Neuronal stem cell (in vitro differentiated cells): Measurements from ENCODE around the gene TM7SF2.

ENCODE experiments used
- DNase-seq: peaks from one replicate; pipeline ENCODE4 v3.0.0-alpha.2; 2013; ENCODE audit warnings: low spot score
- H2AFZ ChIP-seq: one replicate; pipeline ENCODE4 v1.6.1; 2013; ENCODE audit warnings: mild to moderate bottlenecking, low read length, inconsistent platforms
- H2AK5ac ChIP-seq: 2 replicates; pipeline ENCODE4 v1.6.1; 2013; ENCODE audit warnings: low read depth, mild to moderate bottlenecking, inconsistent platforms, low read length, moderate library complexity, mixed read lengths
- H2BK120ac ChIP-seq: 2 replicates; pipeline ENCODE4 v1.6.1; 2013; ENCODE audit warnings: low read depth, mild to moderate bottlenecking, inconsistent platforms, low read length, moderate library complexity, mixed read lengths
- H2BK12ac ChIP-seq: one replicate; pipeline ENCODE4 v1.6.1; 2013; ENCODE audit warnings: low read length, inconsistent platforms
- H2BK15ac ChIP-seq: 2 replicates; pipeline ENCODE4 v1.6.1; 2013; ENCODE audit warnings: mild to moderate bottlenecking, low read length, inconsistent platforms, mixed read lengths
- H2BK5ac ChIP-seq: one replicate; pipeline ENCODE4 v1.6.1; 2013; ENCODE audit warnings: inconsistent platforms, mild to moderate bottlenecking, low read length, moderate library complexity
- H3K14ac ChIP-seq: one replicate; pipeline ENCODE4 v1.6.1; 2013; ENCODE audit warnings: low read length, inconsistent platforms
- H3K18ac ChIP-seq: 2 replicates; pipeline ENCODE4 v1.6.1; 2013; ENCODE audit warnings: low read length, inconsistent platforms
- H3K23ac ChIP-seq: 2 replicates; pipeline ENCODE4 v1.6.1; 2013; ENCODE audit warnings: low read depth, mild to moderate bottlenecking, mixed read lengths, low read length, inconsistent platforms; ENCODE audit not compliant: poor library complexity
- H3K27ac ChIP-seq: replicated peaks from 3 replicates; pipeline ENCODE4 v1.5.1; 2013; ENCODE audit warnings: low read length, inconsistent platforms
- H3K27me3 ChIP-seq, 3 experiments: 2 replicates each; pipeline ENCODE4 v1.6.1; 2013; ENCODE audit warnings: low read length in 3 of 3, mild to moderate bottlenecking in 2 of 3, inconsistent platforms in 1 of 3, low read depth in 1 of 3, mixed read lengths in 1 of 3, moderate library complexity in 1 of 3; ENCODE audit not compliant: control insufficient read depth in 3 of 3, insufficient read depth in 3 of 3
- H3K36me3 ChIP-seq, 2 donors: replicated peaks in 1 of 2; 2 replicates each; pipeline ENCODE4 v1.6.1; 2013; ENCODE audit warnings: low read length in 2 of 2; ENCODE audit not compliant: control insufficient read depth in 2 of 2, insufficient read depth in 2 of 2
- H3K4ac ChIP-seq: 2 replicates; pipeline ENCODE4 v1.6.1; 2013; ENCODE audit warnings: inconsistent platforms, mild to moderate bottlenecking, low read length, moderate library complexity
- H3K4me1 ChIP-seq, 2 donors: 1 replicate in 1 of 2; 2 replicates in 1 of 2; pipeline ENCODE4 v1.6.1; 2013; ENCODE audit warnings: low read length in 2 of 2, low read depth in 1 of 2; ENCODE audit not compliant: control insufficient read depth in 2 of 2, insufficient read depth in 1 of 2
- H3K4me2 ChIP-seq: one replicate; pipeline ENCODE4 v1.6.1; 2013; ENCODE audit warnings: mild to moderate bottlenecking, low read length, inconsistent platforms; ENCODE audit not compliant: insufficient read depth, poor library complexity, severe bottlenecking
- H3K4me3 ChIP-seq, 2 donors: 2 replicates each; pipeline ENCODE4 v1.5.1; 2013; ENCODE audit warnings: low read length in 2 of 2, mild to moderate bottlenecking in 2 of 2, inconsistent platforms in 1 of 2, moderate library complexity in 1 of 2
- H3K79me1 ChIP-seq: one replicate; pipeline ENCODE4 v1.6.1; 2013; ENCODE audit warnings: low read depth, mild to moderate bottlenecking, inconsistent platforms, low read length, moderate library complexity
- H3K9ac ChIP-seq: one replicate; pipeline ENCODE4 v1.6.1; 2013; ENCODE audit warnings: mild to moderate bottlenecking, low read depth, low read length, inconsistent platforms; ENCODE audit not compliant: poor library complexity
- H3K9me3 ChIP-seq, 2 donors: replicated peaks in 1 of 2; 2 replicates each; pipeline versions ENCODE3 to v1.6.1; 2013; ENCODE audit warnings: low read length in 2 of 2, mild to moderate bottlenecking in 2 of 2, inconsistent platforms in 1 of 2, low read depth in 1 of 2, mixed read lengths in 1 of 2, moderate library complexity in 1 of 2; ENCODE audit not compliant: control insufficient read depth in 2 of 2, insufficient read depth in 1 of 2
- H4K8ac ChIP-seq: one replicate; pipeline ENCODE4 v1.6.1; 2013; ENCODE audit warnings: low read depth, mild to moderate bottlenecking, inconsistent platforms, low read length, moderate library complexity
- H4K91ac ChIP-seq: one replicate; pipeline ENCODE4 v1.6.1; 2013; ENCODE audit warnings: low read length, low read depth, mild to moderate bottlenecking, inconsistent platforms; ENCODE audit not compliant: poor library complexity
- WGBS, 2 donors: extraction: QIAGEN DNeasy Blood & Tissue Kit; methylation state at CpG; one replicate each; pipeline ENCODE4 v1.1.7; 2013; ENCODE audit warnings: missing lambda C conversion rate in 2 of 2, mixed read lengths in 1 of 2; ENCODE audit not compliant: insufficient read length in 2 of 2, insufficient replicate concordance in 1 of 2; ENCODE audit errors: extremely low coverage in 2 of 2; 5-methylcytosine and 5-hydroxymethylcytosine counted together

Gene TM7SF2

DNA sequence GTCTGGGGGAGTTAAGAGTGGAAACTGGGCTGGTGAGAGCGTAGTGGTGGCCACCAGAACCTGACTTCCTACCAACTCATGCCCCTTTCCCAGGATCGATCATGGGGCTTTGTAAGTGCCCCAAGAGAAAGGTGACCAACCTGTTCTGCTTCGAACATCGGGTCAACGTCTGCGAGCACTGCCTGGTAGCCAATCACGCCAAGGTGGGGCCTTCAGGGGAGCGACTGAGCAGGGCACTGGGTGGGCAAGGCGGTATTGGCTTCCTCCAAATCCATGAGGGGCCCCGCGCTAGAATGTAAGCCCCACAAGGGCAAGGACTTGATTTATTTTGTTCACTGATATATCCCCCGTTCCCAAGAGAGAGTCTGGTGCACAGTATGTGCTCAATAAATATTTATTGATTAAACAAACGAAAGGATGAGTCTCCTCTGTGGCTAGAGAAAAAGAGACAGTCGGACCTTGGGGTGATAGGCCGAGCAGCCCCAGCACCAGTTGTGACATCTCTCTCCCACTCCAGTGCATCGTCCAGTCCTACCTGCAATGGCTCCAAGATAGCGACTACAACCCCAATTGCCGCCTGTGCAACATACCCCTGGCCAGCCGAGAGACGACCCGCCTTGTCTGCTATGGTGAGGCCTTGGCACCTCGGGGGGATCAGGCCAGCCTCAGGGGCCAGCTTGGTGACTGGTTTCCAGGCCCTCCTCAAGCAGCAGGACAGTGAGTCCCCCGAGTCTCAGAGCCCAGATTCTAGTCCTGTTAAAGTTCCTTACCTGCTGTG, 26.9 kb upstream of the TM7SF2 start:
- H2BK15ac ChIP-seq, result no peak overlapping the region
- H3K79me1 ChIP-seq, result peaks cover 6% of the 10 kb centered on the region
- H3K18ac ChIP-seq, result peak overlapping the region; percentile 84
- H3K9me3 ChIP-seq, result no peaks in the 10 kb centered on the region
- H3K4me2 ChIP-seq, result peak overlapping the region; percentile 61
- H2AK5ac ChIP-seq, result peak overlapping the region; percentile 30
- H2BK12ac ChIP-seq, result no peak overlapping the region
- H3K4me3 ChIP-seq, result peak overlapping the region; percentile 90 to 93
- H3K4ac ChIP-seq, result peak overlapping the region; percentile 69
- peaks cover 4 to 12% of the 10 kb centered on the region in 2 donors for H3K4me1 ChIP-seq
- no peak overlapping the region for H4K8ac ChIP-seq
- peak overlapping the region; percentile 91 for H2AFZ ChIP-seq
- DNase-seq, result no peak
- peak overlapping the region; percentile 90 for H3K27ac ChIP-seq
- WGBS, 2 donors, result no CpG with 5 or more reads among the region's 23 CpGs
- no peak overlapping the region for H2BK120ac ChIP-seq
- no peak overlapping the region for H3K23ac ChIP-seq
- peak overlapping the region; percentile 90 for H3K9ac ChIP-seq
- H3K27me3 ChIP-seq, result no peaks in the 10 kb centered on the region
- peaks cover 37 to 77% of the 10 kb centered on the region in 2 donors for H3K36me3 ChIP-seq
- H2BK5ac ChIP-seq, result no peak overlapping the region
- no peak overlapping the region for H4K91ac ChIP-seq
- peak overlapping the region; percentile 49 for H3K14ac ChIP-seq

GRCh38 chr11:65085446-65085845, 26.2 kb upstream of the TM7SF2 start:
- DNase-seq, result no peak
- H3K27me3 ChIP-seq, result no peaks in the 10 kb centered on the region
- no peak overlapping the region for H2AK5ac ChIP-seq
- no peak overlapping the region for H4K8ac ChIP-seq
- H2AFZ ChIP-seq, result no peak overlapping the region
- H3K36me3 ChIP-seq, result peaks cover 33 to 73% of the 10 kb centered on the region in 2 donors
- H3K79me1 ChIP-seq, result peaks cover 5% of the 10 kb centered on the region
- peak overlapping the region in 1 of 2 donors; percentile 18 for H3K4me3 ChIP-seq
- no CpG with 5 or more reads among the region's 4 CpGs for WGBS, 2 donors
- no peak overlapping the region for H3K4ac ChIP-seq
- no peak overlapping the region for H3K9ac ChIP-seq
- no peak overlapping the region for H3K23ac ChIP-seq
- no peak overlapping the region for H2BK120ac ChIP-seq
- H4K91ac ChIP-seq, result no peak overlapping the region
- H3K18ac ChIP-seq, result no peak overlapping the region
- no peak overlapping the region for H2BK15ac ChIP-seq
- no peak overlapping the region for H2BK12ac ChIP-seq
- no peak overlapping the region for H3K14ac ChIP-seq
- no peak overlapping the region for H3K27ac ChIP-seq
- no peak overlapping the region for H2BK5ac ChIP-seq
- no peaks in the 10 kb centered on the region for H3K9me3 ChIP-seq
- H3K4me2 ChIP-seq, result no peak overlapping the region
- peaks cover 4 to 12% of the 10 kb centered on the region in 2 donors for H3K4me1 ChIP-seq

- no peak overlapping the region for H3K27ac ChIP-seq
- no CpG with 5 or more reads among the region's 9 CpGs for WGBS, 2 donors
- H2BK12ac ChIP-seq, result no peak overlapping the region
- no peaks in the 10 kb centered on the region for H3K79me1 ChIP-seq
- no peak overlapping the region for H3K9ac ChIP-seq
- H2AK5ac ChIP-seq, result no peak overlapping the region
- no peak overlapping the region for H2BK5ac ChIP-seq
- H4K8ac ChIP-seq, result no peak overlapping the region
- peaks cover 4 to 12% of the 10 kb centered on the region in 2 donors for H3K4me1 ChIP-seq
- DNase-seq, result no peak
- no peak overlapping the region for H3K23ac ChIP-seq
- H3K27me3 ChIP-seq, result no peaks in the 10 kb centered on the region
- H2BK120ac ChIP-seq, result no peak overlapping the region
- H3K14ac ChIP-seq, result no peak overlapping the region
- H3K18ac ChIP-seq, result no peak overlapping the region
- H4K91ac ChIP-seq, result no peak overlapping the region
- no peak overlapping the region for H3K4me3 ChIP-seq
- H2BK15ac ChIP-seq, result no peak overlapping the region
- no peak overlapping the region for H3K4ac ChIP-seq
- no peak overlapping the region for H2AFZ ChIP-seq
- H3K36me3 ChIP-seq, result peaks cover 25 to 63% of the 10 kb centered on the region in 2 donors
- H3K4me2 ChIP-seq, result no peak overlapping the region
- no peaks in the 10 kb centered on the region for H3K9me3 ChIP-seq
Observed at GRCh38 chr11:65086809-65087208, 24.9 kb upstream of the TM7SF2 start.

GRCh38 chr11:65087216-65087615, 24.5 kb upstream of the TM7SF2 start:
- Histone ChIP-seq H3K27me3 (no peaks in the 10 kb centered on the region), H3K79me1 (no peaks in the 10 kb centered on the region), H2BK15ac (no peak overlapping the region), H2BK120ac (no peak overlapping the region), H2BK12ac (no peak overlapping the region), H4K8ac (no peak overlapping the region), H3K23ac (no peak overlapping the region), H3K4me2 (no peak overlapping the region), H3K27ac (no peak overlapping the region), H2AFZ (no peak overlapping the region), H3K36me3 (peaks cover 23 to 59% of the 10 kb centered on the region in 2 donors), H2BK5ac (no peak overlapping the region), H3K4me3 (peak overlapping the region in 1 of 2 donors; percentile 39), H3K9ac (no peak overlapping the region), H2AK5ac (no peak overlapping the region), H3K4me1 (peaks cover 4 to 12% of the 10 kb centered on the region in 2 donors), H3K18ac (no peak overlapping the region), H3K9me3 (no peaks in the 10 kb centered on the region), H4K91ac (no peak overlapping the region), H3K14ac (no peak overlapping the region), H3K4ac (no peak overlapping the region)
- DNase-seq, result no peak
- no CpG with 5 or more reads among the region's 11 CpGs for WGBS, 2 donors
